ENCODE results near the gene ARHGEF28.
A peak's percentile ranks its signal among the peaks of the same experiment; 100 is the strongest.

ARHGEF28 gene

DNA sequence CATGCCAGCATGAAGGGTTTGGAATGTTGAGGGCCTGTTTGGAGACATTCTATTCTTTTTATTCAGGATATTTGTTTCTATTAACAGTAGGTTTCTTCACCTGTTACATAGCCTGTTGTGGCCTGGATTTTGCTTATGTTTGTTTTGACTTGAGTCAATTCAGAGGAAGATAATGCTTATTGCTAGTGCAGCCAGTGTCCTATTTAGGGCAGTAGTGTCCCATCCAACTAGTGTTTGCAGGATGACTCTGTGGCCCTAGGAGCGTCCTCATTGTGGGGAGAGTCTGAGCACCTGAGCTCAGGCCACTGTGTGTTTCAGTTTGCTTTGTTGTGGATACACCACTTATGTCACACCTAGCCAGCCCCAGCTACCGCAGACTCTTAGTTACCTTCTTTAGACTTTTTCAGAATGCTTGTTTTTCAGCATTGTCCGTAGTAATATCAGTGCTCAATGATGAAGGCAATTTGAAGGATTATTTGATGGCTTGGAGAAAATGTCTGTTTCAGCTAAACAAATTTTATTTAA, 90.3 kb downstream of the ARHGEF28 start:
- Histone ChIP-seq H2BK120ac (ENCODE audit: low read depth, low read length) (no peak overlapping the region), H3K4ac (ENCODE audit: low read depth in 1 of 2, low read length in 2 of 2) (no peak overlapping the region)
- 84% methylated on average over 3 of the region's 3 CpGs for WGBS

DNA sequence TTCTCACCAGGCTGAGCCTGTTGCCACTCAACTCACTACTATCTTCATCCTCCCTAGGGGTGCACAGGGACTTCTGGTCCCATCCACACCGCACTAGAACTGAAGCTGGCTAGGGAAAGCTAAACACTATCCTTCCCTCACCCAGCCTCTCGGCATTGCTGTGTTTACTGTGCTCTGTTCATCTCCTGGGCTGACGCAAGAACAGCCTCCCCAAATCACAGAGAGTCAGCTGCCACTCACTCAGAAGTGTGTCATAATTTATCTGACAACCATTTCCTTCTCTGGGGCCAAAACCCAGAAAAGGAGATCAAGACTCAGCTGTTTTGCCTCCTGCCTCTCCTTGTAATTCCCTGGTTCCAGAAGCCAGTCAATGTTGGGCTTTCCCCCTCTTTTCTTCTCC, 92.8 kb downstream of the ARHGEF28 start:
- no peak overlapping the region for H3K14ac ChIP-seq (ENCODE audit: low read length in 2 of 2)
- no peak overlapping the region for H4K91ac ChIP-seq (ENCODE audit: low read length)
- no peak for DNase-seq
- H2AK5ac ChIP-seq (ENCODE audit: low read length, severe bottlenecking): no peak overlapping the region
- H4K8ac ChIP-seq (ENCODE audit: low read length): no peak overlapping the region
- H2BK120ac ChIP-seq (ENCODE audit: low read depth, low read length): no peak overlapping the region
- no peak overlapping the region for H3K23ac ChIP-seq (ENCODE audit: low read length in 2 of 2)
- H2BK5ac ChIP-seq (ENCODE audit: low read depth, low read length, poor library complexity, severe bottlenecking): no peak overlapping the region
- H3K27ac ChIP-seq (ENCODE audit: low read length, poor library complexity, severe bottlenecking): no peak overlapping the region
- no peaks in the 10 kb centered on the region for H3K27me3 ChIP-seq (ENCODE audit: control insufficient read depth in 1 of 2, insufficient read depth in 1 of 2, low read length in 2 of 2)
- H3K79me1 ChIP-seq (replicated peaks; ENCODE audit: low read length, poor library complexity, severe bottlenecking): peaks cover 25% of the 10 kb centered on the region
- 91% methylated on average over 3 of the region's 3 CpGs for whole genome bisulfite sequencing
- no peak overlapping the region for H3K9ac ChIP-seq (ENCODE audit: low read length)
- H2BK12ac ChIP-seq (ENCODE audit: low read length in 2 of 2): no peak overlapping the region
- no peak overlapping the region for H3K4me3 ChIP-seq (ENCODE audit: insufficient read depth in 1 of 2, low read depth in 1 of 2, low read length in 2 of 2)
- no peak overlapping the region for H3K4me2 ChIP-seq (ENCODE audit: low read length, poor library complexity, severe bottlenecking)
- H3K4me1 ChIP-seq (ENCODE audit: control insufficient read depth, insufficient read depth, low read depth, low read length): peaks cover 5% of the 10 kb centered on the region
- H3K4ac ChIP-seq (ENCODE audit: low read depth in 1 of 2, low read length in 2 of 2): peak overlapping the region in 1 of 2 experiments; percentile 44
- H2AFZ ChIP-seq (ENCODE audit: low read depth, low read length): no peak overlapping the region
- no peaks in the 10 kb centered on the region for H3K9me3 ChIP-seq (ENCODE audit: control insufficient read depth, low read length)
- peak overlapping the region in 1 of 2 experiments; percentile 59 for H3K18ac ChIP-seq (ENCODE audit: low read depth in 1 of 2, low read length in 2 of 2)
- H2BK15ac ChIP-seq (ENCODE audit: low read depth, poor library complexity, severe bottlenecking): no peak overlapping the region
- peaks cover 0 to 8% of the 10 kb centered on the region in 2 experiments for H3K36me3 ChIP-seq (ENCODE audit: control insufficient read depth in 1 of 2, insufficient read depth in 2 of 2, low read depth in 1 of 2, low read length in 2 of 2)

More for the DNA sequence above, 90.3 kb downstream of the ARHGEF28 start:
- Histone ChIP-seq H2BK12ac (ENCODE audit: low read length in 2 of 2) (peak overlapping the region in 1 of 2 experiments; percentile 15), H4K91ac (ENCODE audit: low read length) (no peak overlapping the region), H3K4me1 (ENCODE audit: control insufficient read depth, insufficient read depth, low read depth, low read length) (peaks cover 3% of the 10 kb centered on the region), H2AFZ (ENCODE audit: low read depth, low read length) (no peak overlapping the region), H2BK15ac (ENCODE audit: low read depth, poor library complexity, severe bottlenecking) (no peak overlapping the region), H3K9me3 (ENCODE audit: control insufficient read depth, low read length) (no peaks in the 10 kb centered on the region), H3K9ac (ENCODE audit: low read length) (no peak overlapping the region), H3K27me3 (ENCODE audit: control insufficient read depth in 1 of 2, insufficient read depth in 1 of 2, low read length in 2 of 2) (no peaks in the 10 kb centered on the region), H3K4me2 (ENCODE audit: low read length, poor library complexity, severe bottlenecking) (no peak overlapping the region), H3K79me1 (replicated peaks; ENCODE audit: low read length, poor library complexity, severe bottlenecking) (peaks cover 23% of the 10 kb centered on the region), H2BK5ac (ENCODE audit: low read depth, low read length, poor library complexity, severe bottlenecking) (no peak overlapping the region), H3K4me3 (ENCODE audit: insufficient read depth in 1 of 2, low read depth in 1 of 2, low read length in 2 of 2) (no peak overlapping the region), H3K36me3 (ENCODE audit: control insufficient read depth in 1 of 2, insufficient read depth in 2 of 2, low read depth in 1 of 2, low read length in 2 of 2) (peaks cover 0 to 8% of the 10 kb centered on the region in 2 experiments), H3K18ac (ENCODE audit: low read depth in 1 of 2, low read length in 2 of 2) (no peak overlapping the region), H3K14ac (ENCODE audit: low read length in 2 of 2) (no peak overlapping the region), H3K27ac (ENCODE audit: low read length, poor library complexity, severe bottlenecking) (no peak overlapping the region), H2AK5ac (ENCODE audit: low read length, severe bottlenecking) (no peak overlapping the region), H3K23ac (ENCODE audit: low read length in 2 of 2) (no peak overlapping the region), H4K8ac (ENCODE audit: low read length) (no peak overlapping the region)
- DNase-seq: no peak

DNA sequence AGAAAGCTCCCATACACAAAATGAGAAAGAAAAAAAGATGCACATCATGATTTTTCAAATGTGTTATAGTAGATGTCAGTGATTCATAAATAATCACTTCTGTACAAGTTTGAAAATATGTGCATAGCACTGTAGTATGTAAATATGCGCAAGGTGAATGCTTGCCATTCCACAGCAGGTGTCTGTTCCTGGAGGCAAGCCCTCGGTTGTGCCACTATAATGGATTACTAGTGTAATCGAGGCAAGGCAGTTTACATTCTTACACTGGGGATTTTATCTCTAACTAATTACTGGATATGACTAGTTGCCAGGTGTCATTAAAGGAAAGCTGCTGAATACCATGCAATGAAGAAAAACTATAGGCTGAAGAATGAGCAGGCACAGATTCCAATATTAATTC, 93.6 kb downstream of the ARHGEF28 start:
- no peak overlapping the region for H3K14ac ChIP-seq (ENCODE audit: low read length in 2 of 2)
- 88% methylated on average over 3 of the region's 3 CpGs for WGBS
- no peak overlapping the region for H3K4ac ChIP-seq (ENCODE audit: low read depth in 1 of 2, low read length in 2 of 2)
- no peak for DNase-seq
- no peak overlapping the region for H3K4me3 ChIP-seq (ENCODE audit: insufficient read depth in 1 of 2, low read depth in 1 of 2, low read length in 2 of 2)
- no peak overlapping the region for H4K91ac ChIP-seq (ENCODE audit: low read length)
- H3K9ac ChIP-seq (ENCODE audit: low read length): no peak overlapping the region
- no peak overlapping the region for H3K27ac ChIP-seq (ENCODE audit: low read length, poor library complexity, severe bottlenecking)
- H2BK5ac ChIP-seq (ENCODE audit: low read depth, low read length, poor library complexity, severe bottlenecking): no peak overlapping the region
- no peak overlapping the region for H2BK120ac ChIP-seq (ENCODE audit: low read depth, low read length)
- H3K23ac ChIP-seq (ENCODE audit: low read length in 2 of 2): no peak overlapping the region
- peaks cover 0 to 8% of the 10 kb centered on the region in 2 experiments for H3K36me3 ChIP-seq (ENCODE audit: control insufficient read depth in 1 of 2, insufficient read depth in 2 of 2, low read depth in 1 of 2, low read length in 2 of 2)
- H3K4me1 ChIP-seq (ENCODE audit: control insufficient read depth, insufficient read depth, low read depth, low read length): peaks cover 5% of the 10 kb centered on the region
- H3K18ac ChIP-seq (ENCODE audit: low read depth in 1 of 2, low read length in 2 of 2): no peak overlapping the region
- peaks cover 24% of the 10 kb centered on the region for H3K79me1 ChIP-seq (replicated peaks; ENCODE audit: low read length, poor library complexity, severe bottlenecking)
- no peaks in the 10 kb centered on the region for H3K9me3 ChIP-seq (ENCODE audit: control insufficient read depth, low read length)
- no peak overlapping the region for H3K4me2 ChIP-seq (ENCODE audit: low read length, poor library complexity, severe bottlenecking)
- no peak overlapping the region for H2AK5ac ChIP-seq (ENCODE audit: low read length, severe bottlenecking)
- H2AFZ ChIP-seq (ENCODE audit: low read depth, low read length): no peak overlapping the region
- H3K27me3 ChIP-seq (ENCODE audit: control insufficient read depth in 1 of 2, insufficient read depth in 1 of 2, low read length in 2 of 2): no peaks in the 10 kb centered on the region
- H2BK12ac ChIP-seq (ENCODE audit: low read length in 2 of 2): no peak overlapping the region
- H4K8ac ChIP-seq (ENCODE audit: low read length): no peak overlapping the region
- no peak overlapping the region for H2BK15ac ChIP-seq (ENCODE audit: low read depth, poor library complexity, severe bottlenecking)

DNA sequence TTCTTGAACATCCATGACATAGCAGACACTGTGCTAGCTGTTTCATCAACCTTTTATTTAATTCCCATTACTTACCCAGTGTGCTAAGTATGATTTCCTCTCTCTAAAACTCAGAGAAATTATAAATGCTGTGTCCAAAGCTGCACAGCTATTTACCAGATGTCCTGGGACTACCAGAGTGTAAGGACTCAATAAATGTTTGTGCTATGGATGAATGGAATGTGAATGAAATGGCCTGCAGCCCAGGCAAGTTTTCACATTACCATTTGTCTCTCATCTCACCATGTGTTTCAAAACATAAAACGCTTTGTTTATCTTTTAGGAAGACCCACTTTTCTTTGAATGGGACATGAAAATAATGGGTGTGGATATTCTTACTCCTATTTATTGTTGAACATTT, 96.2 kb downstream of the ARHGEF28 start:
- H2BK5ac ChIP-seq (ENCODE audit: low read depth, low read length, poor library complexity, severe bottlenecking): no peak overlapping the region
- no peak overlapping the region for H3K4ac ChIP-seq (ENCODE audit: low read depth in 1 of 2, low read length in 2 of 2)
- no peaks in the 10 kb centered on the region for H3K27me3 ChIP-seq (ENCODE audit: control insufficient read depth in 1 of 2, insufficient read depth in 1 of 2, low read length in 2 of 2)
- H3K9me3 ChIP-seq (ENCODE audit: control insufficient read depth, low read length): no peaks in the 10 kb centered on the region
- no peak overlapping the region for H4K8ac ChIP-seq (ENCODE audit: low read length)
- no CpG with 5 or more reads among the region's 1 CpG for WGBS
- H3K27ac ChIP-seq (ENCODE audit: low read length, poor library complexity, severe bottlenecking): no peak overlapping the region
- H2BK15ac ChIP-seq (ENCODE audit: low read depth, poor library complexity, severe bottlenecking): no peak overlapping the region
- H3K79me1 ChIP-seq (replicated peaks; ENCODE audit: low read length, poor library complexity, severe bottlenecking): peaks cover 18% of the 10 kb centered on the region
- no peak overlapping the region for H3K4me3 ChIP-seq (ENCODE audit: insufficient read depth in 1 of 2, low read depth in 1 of 2, low read length in 2 of 2)
- H3K4me2 ChIP-seq (ENCODE audit: low read length, poor library complexity, severe bottlenecking): no peak overlapping the region
- H3K4me1 ChIP-seq (ENCODE audit: control insufficient read depth, insufficient read depth, low read depth, low read length): peaks cover 5% of the 10 kb centered on the region
- no peak overlapping the region for H2AFZ ChIP-seq (ENCODE audit: low read depth, low read length)
- H3K23ac ChIP-seq (ENCODE audit: low read length in 2 of 2): no peak overlapping the region
- H3K18ac ChIP-seq (ENCODE audit: low read depth in 1 of 2, low read length in 2 of 2): no peak overlapping the region
- no peak overlapping the region for H2BK12ac ChIP-seq (ENCODE audit: low read length in 2 of 2)
- no peak overlapping the region for H3K14ac ChIP-seq (ENCODE audit: low read length in 2 of 2)
- H2AK5ac ChIP-seq (ENCODE audit: low read length, severe bottlenecking): no peak overlapping the region
- H4K91ac ChIP-seq (ENCODE audit: low read length): no peak overlapping the region
- no peak overlapping the region for H2BK120ac ChIP-seq (ENCODE audit: low read depth, low read length)
- peak; percentile 34 for DNase-seq
- no peak overlapping the region for H3K9ac ChIP-seq (ENCODE audit: low read length)
- H3K36me3 ChIP-seq (ENCODE audit: control insufficient read depth in 1 of 2, insufficient read depth in 2 of 2, low read depth in 1 of 2, low read length in 2 of 2): peaks cover 0 to 6% of the 10 kb centered on the region in 2 experiments

Measured in mesenchymal stem cell (in vitro differentiated cells and primary cell).